IPS-NIHi7 (cell line): ENCODE results near the gene PPFIA1.
"Not testable (repeated sequence)": the region's sequence is repeated elsewhere in the genome, so short reads cannot be mapped to it uniquely, and the experiment has no call there.

Experiments used
- DNase-seq: peaks from one replicate; pipeline ENCODE4 v3.0.0; 2012; ENCODE audit warnings: mixed read lengths; ENCODE audit errors: extremely low spot score

Gene PPFIA1

DNA sequence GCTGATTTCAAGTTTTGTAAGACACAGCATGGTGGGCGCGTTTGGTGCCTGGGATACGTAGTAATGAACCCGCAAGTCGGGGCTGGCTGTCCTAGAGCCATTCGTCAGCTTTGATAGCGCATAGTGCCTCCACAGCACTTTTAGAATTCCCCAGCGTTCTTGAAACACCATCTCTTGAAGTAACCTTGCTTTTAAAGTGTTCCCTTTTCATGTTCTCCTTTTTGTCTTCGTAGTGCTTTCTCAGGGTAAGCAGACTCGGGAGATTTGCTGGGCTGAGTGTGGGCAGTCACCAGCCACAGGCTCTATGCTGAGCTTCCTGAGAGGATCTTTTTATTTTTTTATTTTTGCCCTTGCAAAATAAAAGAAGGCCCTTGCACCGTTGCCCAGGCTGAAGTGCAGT lies 88.3 kb downstream of the PPFIA1 start:
- DNase-seq, result no peak

DNA sequence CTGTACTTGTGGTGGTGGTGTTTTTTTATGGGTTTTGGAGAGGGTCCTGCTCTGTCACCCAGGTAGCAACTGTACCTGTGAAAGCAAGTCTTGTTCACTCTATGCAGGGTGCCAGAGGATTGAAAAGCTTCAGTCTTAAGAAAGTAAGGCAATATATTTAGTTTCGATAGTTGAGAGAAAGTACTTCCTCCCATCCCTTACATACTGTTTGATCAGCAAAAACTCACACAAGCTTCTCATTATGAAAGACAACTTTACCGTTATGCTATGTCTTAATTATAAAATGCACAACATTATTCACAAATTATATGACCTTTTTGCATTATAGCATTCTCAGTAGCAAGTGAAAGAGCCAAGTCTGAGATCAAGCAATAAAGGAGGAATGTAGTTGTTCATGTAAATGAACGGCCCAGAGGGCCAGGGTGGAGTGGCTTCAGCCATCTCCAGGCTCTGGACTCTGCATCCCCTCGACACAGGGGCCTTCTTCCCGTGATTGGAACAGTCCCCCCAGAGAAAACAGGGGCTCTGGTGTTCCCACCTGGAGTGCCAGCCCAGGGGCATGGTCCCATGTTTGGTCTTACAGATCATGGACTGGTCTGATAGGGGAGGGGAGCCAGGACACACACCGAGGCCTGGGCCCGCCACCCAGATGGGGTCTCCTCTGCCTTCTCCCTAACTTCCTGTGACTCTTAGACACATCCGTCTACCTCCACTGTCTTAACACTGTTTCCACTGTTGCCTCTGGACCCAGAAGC lies 89.1 kb downstream of the PPFIA1 start:
- no peak for DNase-seq

DNA sequence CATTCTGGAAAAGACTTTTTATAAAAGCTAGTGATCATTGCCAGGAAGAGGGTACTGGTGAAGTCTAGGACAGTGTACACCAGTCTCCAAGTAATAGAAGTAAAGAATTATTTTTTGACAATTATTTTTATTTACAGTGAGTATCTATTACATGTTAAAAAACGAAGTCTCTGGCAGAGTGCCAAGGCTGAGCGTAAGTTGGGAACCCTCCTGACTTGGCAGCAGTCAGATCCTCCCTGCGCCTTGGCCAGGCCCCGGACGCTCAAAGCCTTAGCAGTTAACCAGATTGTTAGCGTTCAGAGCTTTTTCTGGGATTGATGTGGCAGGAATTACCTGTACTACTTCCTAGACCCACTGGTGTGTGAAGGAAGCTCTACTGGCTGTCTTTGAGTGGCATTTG lies 89.7 kb downstream of the PPFIA1 start:
- no peak for DNase-seq

DNA sequence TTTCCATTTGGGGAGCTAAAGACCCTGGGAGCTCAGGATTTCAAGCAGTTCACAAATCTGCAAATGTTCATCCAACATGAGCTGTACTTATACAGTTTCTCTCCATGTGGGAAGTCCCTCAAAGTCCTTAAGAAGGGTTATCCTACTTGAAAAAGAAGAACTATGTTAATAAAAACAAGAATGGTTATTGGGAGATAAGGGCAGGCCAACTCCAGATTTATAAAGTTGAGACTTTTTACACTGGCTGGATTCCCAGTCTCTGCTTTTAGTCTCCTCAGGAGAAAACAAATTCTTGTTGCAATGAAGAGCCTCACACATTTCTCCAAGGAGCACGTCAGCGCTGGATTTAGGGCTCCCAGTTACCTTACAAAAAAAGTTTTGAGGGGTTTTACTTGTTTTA lies 93.7 kb downstream of the PPFIA1 start:
- DNase-seq, result no peak

DNA sequence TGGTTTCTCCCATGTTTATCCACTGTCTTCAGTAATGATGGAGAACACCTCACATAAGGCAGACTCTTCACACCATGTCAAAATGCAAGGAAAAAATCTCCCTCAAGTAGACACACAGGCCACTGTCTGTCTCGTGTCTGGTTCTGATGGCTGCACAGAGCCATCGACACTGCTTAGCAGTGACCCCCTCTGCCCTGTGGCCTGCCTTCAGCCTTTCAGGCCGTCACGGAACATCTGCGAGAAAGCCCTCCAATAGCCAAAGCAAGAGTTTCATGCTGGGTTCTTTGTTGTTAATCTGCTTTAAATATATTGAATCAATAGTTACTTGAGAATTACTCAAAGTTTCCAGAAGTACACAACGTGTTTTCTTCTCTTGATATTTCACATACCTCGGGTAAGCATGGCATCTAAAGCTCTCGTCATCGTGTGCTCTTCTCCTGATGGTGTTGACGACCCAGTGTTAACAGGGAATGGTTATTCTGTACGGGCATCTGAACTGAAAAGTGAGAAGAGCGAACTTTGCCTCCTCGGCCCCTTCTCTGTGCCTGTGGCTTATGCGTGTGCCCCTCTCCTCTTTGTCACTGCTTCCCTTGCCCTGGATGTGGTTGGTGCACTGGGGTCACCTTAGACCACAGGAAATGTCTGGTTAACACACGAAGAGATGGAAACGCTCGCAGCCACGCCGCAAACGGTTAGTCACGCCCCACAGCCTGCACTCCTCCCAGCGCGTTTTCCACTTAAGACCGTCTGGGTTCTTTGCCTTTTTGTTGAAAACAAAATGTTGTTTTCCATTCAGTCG lies 94.5 kb downstream of the PPFIA1 start:
- DNase-seq, result no peak

DNA sequence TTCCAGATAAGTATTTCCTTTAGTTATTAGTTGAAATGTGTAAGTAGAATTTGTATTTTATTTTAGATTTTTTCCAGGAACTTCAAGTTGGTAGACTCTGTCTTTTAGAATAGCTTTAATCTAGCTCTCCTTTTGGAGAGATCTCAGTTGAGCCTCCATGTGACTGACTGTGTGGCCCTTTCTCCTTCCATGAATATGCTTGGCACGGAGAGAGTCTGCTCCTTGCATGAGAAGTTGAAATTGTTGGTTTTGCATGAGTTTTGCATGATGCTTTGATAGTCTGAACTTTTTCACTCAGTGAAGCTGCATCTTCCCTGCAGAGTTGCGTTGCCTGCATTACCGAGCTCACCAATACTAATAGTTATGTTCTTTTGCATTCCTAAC lies 95.0 kb downstream of the PPFIA1 start:
- no peak for DNase-seq

DNA sequence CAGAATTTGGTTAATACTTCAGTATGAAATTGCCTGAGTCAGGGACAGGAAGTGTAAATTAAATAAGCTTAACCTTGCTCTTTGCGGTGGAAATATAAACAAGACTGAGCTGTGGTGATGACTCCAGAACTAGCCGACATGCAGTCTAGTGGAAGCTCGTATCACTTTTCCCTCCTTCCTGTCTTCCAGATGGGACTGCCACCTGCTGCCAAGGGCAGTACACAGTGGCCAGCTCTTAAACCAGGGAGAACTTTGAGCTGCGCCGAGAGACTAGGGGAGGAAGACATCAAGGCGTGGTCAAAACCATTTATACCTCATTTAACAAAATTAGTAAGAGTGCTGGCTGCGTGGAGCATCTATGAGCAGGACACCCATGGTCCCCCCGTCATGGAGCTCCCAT lies 96.6 kb downstream of the PPFIA1 start:
- no peak for DNase-seq

DNA sequence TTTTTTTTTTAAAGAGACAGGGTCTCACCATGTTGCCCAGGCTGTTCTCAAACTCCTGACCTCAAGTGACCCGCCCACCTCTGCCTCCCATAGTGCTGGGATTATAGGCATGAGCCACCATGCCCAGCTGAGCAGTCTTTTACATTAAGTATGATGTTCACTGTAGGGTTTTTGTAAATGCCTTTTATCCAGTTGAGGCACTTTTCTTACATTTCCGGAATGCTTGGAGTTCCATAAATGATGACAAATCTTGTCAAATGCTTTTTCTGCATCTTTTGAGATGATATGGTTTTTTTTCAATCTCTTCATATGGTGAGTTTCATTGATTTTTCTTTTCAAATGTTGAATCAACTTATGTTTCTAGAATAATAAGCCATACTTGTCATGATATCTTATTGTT lies 98.5 kb downstream of the PPFIA1 start:
- no peak for DNase-seq

DNA sequence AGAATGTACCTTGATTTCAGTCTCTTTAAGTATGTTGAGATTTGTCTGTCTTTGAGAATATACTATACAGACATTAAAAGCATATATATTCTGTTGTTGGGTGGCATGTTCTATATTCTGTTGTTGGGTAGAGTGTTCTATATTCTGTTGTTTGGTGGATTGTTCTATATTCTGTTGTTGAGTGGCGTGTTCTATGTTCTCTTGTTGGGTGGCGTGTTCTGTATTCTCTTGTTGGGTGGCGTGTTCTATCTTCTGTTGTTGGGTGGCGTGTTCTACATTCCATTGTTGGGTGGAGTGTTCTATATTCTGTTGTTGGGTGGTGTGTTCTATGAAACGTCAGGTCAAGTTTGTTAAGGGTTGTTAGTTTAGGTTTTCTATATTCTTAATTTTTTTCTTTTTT lies 100.8 kb downstream of the PPFIA1 start:
- no peak for DNase-seq

DNA sequence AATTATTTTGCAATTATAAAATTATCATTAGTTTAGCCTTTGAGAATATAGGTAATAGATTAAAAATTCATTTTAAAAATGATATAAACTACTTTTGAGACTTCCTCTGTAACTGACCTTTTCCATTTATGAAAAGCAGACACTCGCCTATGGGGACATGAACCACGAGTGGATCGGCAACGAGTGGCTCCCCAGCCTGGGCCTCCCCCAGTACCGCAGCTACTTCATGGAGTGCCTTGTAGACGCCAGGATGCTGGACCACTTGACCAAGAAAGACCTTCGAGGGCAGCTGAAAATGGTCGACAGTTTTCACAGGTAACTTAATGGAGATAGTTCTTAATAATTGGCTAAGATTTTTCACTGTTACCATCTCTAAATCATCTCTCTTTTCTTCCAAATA lies 101.6 kb downstream of the PPFIA1 start:
- no peak for DNase-seq

DNA sequence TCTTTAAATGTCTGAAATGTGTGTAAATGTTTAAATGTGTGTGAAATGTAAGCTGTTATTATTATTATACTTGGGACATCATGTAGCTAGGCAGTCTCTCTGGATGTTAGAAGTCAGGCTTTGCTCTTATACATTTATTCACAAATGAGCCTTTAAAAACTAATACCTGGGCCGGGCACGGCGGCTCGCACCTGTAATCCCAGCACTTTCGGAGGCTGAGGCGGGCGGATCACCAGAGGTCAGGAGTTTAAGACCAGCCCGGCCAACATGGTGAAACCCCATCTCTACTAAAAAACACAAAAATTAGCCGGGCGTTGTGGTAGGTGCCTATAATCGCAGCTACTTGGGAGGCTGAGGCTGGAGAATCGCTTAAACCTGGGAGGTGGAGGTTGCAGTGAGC lies 106.1 kb downstream of the PPFIA1 start:
- DNase-seq, result no peak

DNA sequence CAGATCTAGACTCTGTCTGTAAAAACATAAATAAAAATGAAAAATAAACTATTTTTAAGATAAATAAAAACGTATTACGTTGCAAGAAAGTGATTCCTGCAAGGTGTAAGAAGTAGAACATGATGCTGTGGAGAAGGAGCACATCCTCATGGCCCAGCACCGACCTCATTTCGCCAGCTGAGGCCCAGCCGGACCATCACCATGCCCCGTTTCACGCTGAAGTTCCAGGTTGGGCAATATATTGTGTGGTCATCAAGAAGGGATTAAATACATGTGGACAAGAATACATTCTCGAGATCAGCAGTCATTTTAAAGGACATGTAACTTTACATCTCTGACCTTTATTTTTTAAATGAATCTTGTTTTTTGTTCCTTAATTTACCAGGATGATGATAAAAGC lies 107.2 kb downstream of the PPFIA1 start:
- no peak for DNase-seq

DNA sequence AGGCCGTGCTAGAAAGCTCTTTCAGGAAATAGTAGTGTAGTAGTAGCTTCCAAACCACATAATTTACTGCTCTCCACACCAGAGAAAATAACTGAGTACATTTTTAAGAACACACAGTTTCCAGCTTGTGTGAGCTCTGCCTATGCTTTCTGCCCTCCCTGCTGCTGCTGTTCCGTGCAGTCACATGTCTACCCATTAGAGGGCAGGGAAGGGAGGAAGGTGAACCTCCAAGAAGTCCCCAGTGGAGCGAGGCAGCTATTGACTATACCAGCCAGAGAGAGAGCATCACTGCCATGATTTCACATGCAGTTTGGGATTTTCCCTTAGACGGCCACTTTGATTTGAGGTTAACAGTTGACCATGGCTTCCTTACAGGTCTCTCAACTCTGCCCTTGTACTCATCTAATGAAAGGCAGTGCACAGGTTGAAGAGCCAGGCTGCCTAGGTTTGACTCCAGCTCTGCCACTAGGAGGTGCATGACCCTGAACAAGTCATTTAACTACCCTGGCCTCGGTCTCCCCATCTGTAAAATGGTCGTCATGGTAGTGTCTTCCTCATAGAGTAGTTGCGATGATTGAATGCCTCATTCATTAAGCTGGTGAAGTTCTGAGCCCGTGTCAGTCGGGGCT lies 108.1 kb downstream of the PPFIA1 start:
- DNase-seq, result no peak

DNA sequence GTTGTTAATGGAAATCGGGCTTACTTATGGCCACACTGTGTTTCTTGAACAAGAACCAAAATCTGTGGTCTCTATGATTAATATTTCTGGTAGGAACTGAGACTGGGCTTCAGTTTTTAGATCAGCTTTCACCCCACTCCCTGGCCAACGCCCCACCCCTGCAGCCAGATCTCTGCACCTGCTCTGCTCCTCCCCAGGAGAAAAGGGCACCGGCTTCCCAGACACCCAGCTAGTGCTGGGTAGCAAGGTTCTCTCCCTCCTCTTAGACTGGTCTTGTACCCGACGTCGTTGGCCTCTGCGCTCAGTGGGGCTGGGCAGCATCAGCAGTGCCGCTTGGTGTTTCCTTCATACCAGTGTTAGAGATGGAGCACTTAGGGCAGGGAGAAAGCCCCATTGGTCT lies 110.9 kb downstream of the PPFIA1 start:
- DNase-seq, result no peak

DNA sequence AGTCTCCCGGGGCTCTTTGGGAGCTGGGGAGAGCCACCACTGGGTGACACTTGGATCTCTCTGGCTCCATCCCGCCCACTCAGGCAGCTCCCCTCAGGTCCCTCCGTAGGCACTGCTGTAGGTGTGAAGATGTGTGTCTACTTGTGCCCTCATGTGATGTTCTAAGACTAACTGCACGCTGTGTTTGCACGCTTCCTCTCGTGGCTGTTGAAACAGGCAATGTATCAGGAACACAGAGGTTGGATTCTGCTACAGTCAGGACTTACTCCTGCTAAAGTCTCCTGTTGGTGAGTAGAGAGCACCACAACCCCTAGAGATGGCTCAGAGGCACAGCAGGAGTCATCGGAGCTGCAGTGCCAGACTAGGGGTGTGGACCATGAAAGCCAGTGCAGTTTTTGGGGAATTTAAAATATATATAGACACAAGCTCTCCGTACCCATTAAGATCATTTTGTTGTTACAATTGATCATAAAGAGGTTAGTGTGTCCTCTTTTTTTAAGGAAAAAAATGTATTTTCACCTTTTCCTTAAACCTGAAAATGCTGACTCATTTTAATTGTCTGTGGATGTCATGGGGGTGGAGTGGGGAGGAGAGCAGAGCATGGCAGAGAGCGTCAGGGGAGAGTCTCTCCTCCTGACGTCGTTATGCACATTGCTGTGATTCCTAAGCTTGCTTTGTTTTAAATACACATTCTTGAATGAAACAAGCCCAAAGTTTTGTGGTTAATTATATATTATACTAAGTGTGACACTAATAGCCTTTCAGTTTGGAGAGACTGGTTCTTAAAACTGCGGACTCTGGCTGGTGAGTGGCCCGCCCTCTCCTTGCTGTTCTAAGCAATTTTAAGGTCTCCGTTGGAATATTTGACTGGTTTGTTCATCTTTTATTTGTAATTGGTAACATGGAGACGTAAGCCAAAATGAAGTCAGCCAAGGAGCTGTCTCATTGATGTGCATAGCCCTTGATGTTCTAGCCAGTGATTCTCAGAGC lies 111.7 kb downstream of the PPFIA1 start:
- peak; percentile 58 for DNase-seq

DNA sequence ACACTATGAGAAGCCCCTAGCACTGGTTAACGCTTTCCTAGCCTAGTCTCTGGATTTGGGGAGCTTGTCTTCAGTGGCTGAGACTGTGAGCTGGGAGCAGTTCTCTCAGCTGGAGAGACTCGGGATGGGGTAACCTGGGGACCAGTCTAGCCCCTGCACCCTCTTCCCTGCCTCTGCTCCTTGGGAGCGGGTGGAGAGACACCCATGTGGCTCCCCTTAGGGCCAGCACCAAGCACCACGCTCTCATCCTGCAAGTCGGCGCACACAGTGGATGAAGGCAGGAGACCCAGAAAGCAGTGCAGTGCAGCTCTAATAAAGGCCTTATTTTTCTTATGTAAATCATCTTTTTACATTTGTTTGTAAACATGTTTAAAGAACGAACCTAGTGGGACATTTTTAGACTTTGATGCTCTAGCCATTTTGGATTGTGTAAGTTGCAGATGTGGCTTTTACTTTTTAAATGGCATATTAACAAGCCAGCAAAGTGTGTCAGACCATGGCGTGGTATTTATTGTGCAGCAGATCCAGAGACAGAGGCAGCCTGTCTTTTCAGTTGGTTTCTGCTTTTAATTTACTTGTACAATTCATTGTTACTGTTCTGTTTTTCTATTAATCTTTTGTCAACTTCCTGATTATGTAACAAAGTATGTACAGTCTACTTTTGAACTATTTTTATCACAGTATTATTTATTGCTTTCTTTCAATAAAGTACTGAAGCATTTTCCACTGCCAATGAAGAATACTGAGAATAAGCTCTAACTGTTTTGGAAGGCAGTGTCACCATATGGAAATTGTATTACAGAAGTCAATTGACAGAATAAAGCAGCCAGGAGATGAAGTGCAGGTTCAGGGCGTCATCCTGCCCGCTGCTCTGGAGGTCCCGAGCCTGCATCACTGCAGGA lies 113.4 kb downstream of the PPFIA1 start:
- no peak for DNase-seq

DNA sequence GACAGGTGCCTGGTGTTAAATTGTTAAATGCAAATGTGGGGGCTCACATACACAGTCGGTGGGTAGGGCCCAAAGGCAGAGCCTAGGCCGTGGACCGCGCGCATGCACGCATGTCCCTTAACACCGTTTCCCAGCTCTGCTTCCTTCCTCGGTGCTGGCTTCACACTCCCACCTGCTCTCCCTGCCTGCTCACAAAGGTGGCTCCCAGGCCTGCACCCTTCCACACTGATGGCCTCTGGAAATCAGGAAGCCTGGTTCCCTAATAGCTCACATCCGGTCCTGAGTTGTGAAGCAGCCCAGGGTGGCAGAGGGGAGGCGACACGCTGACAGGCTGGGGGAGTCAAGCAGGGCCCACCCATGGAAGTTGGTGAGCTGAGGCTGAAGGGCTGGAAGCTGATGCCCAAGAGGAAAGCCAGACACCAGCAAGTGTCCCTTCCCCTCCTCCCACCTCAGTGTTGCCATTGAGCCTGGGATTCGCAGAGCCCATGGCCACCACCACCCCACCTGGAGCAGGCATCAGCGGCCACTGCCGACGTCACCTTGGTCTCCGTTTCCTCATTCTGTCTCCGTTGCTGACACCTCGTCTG lies 114.2 kb downstream of the PPFIA1 start:
- no peak for DNase-seq

DNA sequence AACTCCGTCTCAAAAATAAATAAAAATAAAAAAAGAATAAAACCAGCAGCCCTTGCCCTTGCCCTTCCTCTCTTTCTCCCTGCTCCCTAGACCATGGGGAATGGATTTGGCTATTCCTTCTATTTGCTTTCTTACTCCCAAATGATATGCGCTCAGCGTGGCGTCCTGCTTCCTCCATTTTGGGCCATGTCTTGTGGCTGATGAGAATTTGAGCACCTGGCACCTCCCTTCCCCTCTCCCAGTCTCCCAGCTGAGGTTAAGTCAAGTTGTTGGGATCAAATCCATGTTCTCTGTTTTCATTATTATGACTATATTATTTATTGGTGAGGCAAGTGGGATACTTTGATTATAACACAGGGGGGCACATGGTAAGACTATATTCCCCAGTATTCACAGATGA lies 117.1 kb downstream of the PPFIA1 start:
- no peak for DNase-seq

DNA sequence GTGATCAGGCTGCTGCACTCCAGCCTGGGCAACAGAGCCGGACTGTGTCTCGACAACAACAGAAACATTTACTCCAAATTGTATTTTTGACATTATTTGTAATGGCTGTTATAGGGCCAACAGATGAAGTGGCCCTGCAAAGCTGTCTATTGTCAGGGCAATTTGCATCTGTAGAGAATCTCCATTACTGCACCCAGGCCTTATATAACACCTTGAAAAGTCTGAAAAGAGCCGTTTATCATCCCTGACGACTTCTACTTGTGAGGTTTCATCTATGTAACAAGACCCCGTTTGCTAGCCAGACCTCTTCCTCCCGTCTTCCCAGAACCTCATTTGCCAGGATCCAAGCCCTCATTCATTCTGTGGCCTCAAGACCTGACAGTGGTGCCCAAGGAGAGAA lies 118.7 kb downstream of the PPFIA1 start:
- no peak for DNase-seq

DNA sequence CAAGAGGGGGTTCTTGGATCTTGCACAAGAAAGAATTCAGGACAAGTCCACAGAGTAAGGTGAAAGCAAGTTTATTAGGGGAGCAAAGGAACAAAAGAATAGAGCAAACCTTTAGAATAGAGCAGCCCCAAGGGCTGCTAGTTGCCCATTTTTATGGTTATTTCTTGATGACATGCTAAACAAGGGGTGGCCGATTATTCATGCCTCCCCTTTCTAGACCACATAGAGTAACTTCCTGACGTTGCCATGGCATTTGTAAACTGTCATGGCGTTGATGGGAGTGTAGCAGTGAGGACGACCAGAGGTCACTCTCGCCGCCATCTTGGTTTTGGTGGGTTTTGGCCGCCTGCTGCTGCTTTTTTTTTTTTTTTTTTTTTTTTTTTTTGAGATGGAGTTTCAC lies 120.4 kb downstream of the PPFIA1 start:
- not testable (repeated sequence) for DNase-seq
